ENCODE measurements around the gene SLC16A12.
"Not testable (repeated sequence)": the region's sequence is repeated elsewhere in the genome, so short reads cannot be mapped to it uniquely, and the experiment has no call there.

The SLC16A12 gene

DNA sequence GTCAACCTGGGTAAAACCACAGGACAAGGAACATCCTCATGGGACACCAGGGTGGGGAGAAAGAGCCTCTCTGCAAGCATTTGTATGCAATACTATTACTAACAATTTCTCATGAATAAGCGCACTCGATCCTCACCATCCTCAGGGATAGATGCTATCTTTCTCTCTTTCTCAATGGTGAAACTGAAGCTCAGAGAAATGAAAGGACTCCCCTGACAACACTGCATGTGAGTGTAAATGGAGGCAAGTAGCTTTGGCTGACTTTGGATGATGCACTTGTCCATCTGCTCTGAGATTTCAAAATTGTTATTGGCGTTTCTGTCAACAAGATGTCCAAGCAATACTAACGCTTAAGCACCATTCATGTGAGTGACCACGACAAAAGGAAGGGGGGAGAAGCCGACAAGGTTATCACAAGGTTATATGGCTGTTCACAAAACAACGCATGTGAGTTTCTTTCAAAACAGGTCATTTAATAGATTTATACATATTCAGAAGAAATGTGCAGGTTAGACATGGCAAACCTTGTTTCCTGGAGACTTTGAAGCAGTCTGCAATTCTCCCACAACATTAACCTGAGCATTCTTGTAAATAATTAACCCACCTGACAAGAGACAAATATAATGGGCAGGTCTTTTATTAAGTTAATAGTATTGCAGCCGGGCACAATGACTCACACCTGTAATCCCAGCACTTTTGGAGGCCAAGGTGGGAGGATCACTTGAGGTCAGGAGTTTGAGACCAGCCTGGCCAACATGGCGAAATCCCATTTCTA is 67.0 kb downstream of the SLC16A12 start:
- DNase-seq: no peak

DNA sequence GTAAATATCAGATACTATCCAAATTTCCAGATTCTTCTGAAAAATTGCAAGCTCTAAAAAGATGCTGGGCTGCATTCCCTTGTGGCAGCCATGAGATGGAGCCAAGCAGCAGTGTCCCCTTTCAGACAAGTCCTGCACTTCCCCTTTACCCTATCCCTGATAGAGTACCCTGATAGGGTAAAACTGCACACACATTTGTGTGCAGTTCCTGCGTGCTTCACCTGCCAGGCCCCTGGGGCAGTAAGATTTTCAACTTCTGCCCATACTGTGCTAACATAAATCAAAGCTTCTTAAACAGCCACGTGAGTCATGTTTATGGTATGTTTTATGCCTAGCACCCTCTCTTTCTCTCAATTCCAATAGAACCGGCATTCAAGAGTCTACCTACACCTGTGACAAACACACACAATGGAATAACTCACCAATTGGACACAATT is 68.8 kb downstream of the SLC16A12 start:
- DNase-seq: no peak

DNA sequence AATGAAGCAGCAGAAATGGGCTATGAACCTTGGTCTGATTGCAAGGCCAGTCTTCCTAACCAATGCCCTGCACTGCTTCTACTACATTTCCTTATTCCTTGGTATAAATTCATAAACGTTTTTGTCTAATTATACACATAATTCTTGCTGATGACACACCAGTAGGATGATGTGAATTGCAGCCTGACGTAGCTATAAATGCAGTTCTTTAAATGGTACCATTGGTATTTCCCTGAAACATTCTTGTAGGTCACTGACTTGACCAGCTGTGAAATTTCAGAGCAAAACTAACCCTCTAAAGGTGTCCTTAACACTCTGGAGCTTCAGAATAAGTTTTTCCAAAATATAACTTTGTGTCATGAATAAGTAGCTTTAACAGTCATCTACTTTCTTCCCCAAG is 70.2 kb downstream of the SLC16A12 start:
- DNase-seq: no peak

DNA sequence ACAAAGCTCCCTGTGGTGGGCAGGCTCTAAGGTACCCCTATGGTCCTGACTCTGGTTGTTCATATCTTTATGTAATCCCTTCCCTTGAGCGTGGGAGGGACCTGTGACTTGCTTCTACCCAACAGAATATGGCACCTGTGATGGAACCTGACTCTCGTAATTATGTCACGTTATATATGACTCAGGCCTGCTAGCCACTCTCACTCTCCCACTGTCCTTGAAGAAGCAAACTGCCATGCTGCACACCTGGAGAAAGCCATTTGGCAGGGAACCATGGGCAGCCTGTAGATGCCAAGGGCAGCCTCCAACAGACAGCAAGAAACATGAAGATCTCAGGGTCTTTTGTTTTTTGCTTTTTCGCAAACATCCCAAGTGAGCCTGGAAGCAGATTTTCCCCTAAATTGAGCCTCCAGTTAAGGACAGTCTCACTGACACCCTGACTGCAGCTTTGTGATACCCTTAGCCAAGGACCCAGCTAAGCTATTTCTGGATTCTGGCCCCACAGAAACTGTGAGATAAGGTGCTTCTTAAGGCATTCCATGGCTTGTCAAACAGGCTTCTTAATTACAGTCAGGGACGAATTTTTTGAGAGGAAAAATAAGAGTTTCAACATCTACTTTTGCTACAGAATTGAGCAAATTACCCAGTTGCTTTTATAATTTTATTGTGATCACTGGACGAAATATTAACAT is 71.4 kb downstream of the SLC16A12 start:
- no peak for DNase-seq

DNA sequence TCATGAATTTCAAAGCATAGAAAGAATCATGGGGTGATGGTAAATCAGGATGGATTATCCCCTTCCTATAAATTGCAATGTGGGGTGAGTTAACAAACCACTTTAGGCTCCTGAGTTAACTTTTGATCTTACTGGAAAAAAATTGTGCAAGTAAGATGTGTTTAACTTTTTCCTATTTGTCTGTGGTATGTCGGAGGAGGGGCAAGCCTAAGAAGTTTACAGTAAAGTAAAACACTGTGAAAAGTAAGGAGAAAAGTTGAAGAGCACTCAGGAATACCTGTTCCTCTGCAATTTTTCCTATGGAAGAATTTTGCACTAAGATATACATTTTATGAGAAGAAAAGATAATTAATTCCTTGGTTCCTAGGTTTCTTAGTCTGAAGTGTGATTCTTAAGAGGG is 76.6 kb downstream of the SLC16A12 start:
- no peak for DNase-seq

DNA sequence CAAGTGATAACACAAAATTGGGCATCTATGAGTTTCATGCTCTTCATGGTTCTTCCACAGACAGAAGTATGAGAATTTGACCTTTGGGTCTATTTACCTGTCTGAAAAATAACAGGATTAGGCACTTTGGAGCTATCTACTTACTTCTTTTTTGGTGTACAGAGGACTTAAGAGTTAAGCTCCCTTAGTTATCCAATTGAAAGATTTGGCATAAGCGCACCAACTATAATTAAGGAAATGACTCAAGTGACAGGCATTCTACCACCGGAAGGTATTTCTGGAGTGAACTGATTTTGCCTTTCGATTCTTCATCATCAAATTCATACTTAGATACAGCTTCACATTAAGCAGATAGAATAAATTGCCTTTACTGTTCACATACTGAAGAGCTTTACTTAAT is 77.1 kb downstream of the SLC16A12 start:
- DNase-seq: no peak

DNA sequence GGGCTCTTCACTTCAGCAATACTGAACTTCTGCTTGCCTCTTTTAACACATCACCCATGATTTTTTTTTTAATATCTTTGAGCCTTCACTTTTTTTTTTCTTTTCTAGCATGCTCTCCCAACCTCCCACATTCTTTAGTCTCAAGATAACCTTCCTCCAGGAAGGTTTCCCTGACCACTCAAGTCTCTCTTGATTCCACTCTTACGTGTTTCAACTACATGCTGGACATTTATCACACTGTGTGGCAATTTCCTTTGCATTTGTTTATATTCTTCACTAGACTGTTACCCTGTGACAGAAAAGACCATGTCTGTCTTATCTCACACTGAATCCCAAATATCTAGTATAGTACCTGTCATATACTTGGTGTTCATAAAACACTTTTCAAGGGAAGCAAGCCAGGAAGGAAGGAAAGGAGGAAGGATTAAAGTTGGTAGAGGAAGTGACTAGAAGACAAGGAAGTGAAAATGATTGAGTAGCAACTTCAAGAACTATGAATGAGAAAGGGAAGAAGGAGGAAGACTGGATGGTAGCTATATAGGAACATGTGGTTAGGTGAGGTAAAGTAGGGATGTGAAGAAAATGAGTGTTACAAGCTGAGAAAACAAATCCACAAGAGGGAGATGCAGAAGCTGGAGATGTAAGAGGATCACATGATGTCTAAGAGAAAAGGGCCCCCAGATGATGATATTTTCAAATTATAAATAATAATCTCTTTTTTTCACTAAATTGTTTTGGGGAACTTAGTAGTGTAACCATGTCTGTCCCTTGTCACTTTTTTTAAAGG is 80.6 kb downstream of the SLC16A12 start:
- no peak for DNase-seq

DNA sequence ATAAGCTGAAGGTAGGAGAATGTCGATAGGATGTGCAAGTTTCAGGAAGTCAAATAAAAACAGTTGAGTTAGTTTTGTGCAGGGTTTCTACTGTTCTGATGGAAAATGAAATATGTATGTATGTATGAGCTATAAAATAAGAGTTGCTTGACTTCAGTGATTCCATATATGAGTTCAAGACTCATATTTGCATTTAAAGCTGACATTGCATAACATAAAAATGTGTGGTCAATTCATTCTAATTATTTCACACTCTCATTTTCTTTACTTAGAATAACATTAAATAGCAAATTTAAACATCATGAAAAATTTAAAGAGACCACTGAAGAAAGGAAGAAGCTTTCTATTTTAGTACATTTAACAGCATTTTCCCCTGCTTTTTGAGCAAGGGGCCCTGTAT is 83.2 kb downstream of the SLC16A12 start:
- no peak for DNase-seq

DNA sequence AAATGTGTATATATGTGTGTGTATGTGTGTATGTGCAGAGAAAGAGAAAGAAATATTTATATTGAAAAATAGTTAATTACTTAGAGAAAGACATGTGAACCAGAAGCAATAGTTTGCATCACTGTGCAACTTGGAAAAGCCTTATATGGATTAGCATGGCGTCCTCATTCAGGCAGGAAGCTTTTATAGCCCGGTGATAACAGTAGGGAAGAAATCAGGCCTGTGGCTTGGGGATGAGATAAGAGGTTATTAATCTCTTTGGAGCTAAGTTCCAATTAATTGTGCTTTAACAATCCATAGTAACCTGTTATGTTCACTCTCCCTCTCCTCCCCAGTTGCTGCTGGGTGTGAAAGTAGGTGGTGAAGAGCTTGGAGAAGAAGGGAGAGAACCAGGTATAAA is 84.5 kb downstream of the SLC16A12 start:
- no peak for DNase-seq

DNA sequence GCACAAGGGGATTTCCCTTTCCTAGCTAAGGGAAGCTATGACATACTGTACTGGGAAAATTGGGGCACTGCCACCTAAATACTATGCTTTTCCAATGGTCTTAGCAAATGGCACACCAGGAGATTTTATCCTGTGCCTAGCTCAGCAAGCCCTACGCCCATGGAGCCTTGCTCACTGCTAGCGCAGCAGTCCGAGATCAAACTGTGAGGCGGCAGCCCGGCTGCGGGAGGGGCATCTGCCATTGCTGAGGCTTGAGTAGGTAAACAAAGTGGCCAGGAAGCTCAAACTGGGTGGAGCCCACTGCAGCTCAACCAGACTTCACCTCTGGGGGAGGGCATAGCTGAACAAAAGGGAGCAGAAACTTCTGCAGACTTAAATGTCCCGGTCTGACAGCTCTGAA is 90.6 kb downstream of the SLC16A12 start:
- not testable (repeated sequence) for DNase-seq

DNA sequence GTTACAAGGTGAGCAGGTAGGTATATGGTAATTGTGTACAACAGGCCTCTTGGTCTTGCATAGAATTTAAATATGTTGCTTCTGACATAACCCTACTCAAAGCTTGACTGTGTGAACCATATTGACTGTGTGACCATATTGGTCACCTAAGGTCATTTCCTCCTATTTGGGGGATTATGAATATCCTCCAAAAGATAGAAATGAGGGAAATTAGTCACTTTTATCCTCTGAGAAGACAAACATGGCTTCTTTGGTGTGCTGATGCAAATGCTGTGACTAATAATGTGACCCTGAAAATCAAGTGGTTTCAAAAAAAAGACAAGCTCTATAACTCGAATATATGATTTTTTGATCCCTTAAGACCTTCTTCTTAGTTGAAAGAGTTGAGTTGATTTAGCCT is 93.1 kb downstream of the SLC16A12 start:
- DNase-seq: no peak

DNA sequence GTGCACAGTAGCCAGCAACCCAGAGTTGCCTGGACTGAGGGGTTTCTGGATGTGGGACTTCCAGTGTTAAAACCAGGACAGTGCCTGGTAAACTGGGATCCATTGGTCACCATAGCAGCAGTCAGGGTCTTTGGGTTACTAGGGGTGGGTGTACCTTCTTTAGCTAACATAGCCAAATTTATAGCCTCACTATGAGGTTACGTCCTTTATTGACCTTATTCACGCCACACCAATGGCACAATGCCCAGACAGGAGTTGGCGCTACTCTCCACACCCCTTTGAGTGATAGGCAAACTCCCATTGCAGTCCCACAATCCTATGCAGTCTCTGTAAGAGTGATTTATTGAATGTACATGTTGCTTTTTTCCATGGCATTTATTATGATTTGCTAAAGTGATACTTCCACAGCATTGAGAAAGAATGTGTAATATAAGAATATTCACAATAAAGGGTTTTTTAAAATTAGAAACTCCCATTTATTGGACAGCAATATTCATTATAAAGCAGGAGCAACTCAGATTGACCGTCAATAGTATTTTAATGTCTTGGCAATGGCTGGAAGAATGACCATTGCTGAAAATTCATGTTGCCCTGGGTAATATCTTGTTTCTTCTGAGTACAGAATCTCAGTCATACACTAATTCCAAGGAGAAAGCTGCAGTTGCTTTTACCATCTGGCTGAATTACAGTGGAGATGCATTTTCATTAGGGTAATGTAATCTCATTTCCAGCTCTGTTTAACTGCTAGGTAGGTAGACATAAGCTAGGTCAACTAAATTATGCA is 95.0 kb downstream of the SLC16A12 start:
- DNase-seq: no peak

DNA sequence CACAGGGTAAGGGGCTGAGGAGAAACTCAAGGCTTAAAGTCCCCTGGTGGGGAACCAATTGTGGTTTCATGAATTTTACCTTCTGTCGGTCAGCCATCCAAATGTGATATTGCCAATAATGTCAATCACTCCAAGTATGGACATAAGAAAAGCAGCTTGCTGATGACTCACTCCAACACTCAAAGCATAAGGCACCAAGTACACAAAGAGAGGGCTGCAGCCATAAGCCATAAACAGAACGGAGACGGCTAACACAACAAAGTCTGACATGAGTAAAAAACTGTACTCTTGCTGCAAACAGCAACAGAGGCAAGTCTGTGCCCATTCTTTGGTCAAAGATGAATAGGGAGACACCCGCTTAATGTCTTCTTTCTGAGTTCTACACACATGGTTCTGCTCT is 96.9 kb downstream of the SLC16A12 start:
- DNase-seq: no peak

DNA sequence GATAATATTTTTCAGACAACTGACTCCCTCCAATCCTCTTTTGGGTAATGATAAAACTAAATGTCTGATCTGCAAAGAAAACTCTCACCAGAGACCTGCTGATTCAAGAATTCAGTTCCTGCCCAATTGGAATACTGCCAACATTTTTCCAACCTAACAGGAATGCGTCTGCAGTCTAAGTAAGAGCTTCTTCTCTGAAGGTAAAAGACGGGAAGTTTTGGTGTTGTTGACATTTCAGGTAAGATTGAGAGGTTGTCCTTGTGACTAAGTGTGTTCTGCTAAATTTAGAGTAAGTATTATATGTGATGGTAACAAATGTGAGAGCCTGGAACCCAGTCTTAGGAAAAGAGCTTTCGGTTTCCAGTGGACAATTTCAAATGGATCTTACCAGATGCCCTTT is 103.4 kb downstream of the SLC16A12 start:
- no peak for DNase-seq

DNA sequence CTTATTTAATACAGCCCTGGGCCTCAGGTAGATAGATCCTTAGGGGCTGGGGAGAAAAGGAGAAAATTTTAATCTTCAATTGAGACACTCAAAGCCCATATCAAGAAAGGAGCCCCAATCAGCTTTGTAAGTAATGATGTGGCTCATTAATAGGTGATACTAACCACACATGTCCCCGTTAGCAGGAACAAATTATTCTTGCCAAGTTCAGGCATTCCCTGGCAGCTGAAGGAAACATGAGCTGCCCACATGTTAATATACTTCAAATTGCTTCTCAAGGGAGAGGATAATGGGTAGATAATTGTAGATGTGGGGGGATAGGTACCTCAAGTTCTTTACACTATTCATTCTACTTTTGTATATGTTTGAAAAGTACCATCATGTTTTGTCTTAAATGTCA is 106.5 kb downstream of the SLC16A12 start:
- DNase-seq: peak; percentile 13

DNA sequence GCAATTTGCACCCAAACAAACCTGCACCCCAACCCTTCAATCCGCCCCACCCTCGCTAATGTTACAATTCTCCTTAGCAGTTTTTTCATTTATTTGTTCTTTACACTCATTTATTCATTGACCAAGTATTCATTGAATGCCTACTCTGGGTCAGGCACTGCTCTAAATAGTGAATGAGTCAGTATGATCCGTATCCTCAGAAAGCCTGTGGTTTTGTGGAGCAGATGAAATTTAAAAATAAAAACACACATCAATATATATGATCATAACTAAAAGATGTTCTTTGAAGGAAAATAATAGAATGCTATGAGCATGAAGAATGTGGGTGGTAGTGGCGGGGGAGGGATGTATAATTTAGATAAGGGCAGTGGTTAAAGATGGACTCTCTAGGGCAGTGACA is 107.8 kb downstream of the SLC16A12 start:
- DNase-seq: no peak

DNA sequence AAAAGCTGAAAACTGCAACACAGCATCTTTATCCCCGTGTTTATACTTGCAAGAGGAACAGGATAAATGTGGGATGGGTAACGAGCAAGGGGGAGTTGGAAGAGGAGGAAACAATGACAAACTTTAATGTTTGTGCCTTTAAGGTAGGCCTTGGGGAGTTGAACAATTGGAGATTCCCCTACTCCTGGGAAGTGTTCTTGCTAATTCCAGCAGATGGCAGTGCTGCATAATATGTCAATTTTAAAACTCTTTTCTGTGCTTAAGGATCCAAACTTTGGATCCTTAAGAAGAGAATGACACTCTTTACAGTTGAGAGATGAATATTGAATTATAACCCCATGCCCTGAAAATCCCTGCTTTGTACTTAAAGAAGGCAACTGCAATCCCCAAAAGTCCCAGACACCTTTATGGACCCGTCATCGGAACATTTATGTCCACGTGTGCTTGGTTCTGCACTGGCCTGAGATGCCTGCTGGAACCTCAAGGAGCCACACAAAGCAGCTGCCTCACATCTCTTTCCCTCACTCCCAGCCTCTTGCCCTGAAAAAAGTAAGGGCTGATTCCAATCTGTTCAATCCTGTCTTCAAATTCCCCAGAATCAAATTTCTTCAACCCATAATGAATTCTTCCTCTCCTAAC is 109.0 kb downstream of the SLC16A12 start:
- DNase-seq: peak; percentile 22

DNA sequence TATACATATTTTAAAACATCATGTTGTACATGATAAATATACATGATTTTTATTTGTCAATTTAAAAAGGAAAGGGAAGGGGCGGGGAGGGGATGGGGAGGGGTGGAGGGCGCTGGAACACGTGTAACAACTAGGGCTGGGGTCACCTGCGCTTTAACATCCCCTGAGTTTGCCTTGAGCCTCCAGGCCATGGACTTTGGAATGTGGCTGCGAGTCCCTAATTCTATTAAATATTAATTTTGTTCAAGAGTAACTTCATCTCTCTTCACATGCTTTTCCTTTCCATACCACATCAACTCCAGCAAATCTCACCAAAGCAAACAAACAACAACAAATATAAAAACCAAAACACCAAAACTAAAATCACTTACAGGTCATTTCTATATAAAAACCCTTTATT is 110.4 kb downstream of the SLC16A12 start:
- DNase-seq: no peak

DNA sequence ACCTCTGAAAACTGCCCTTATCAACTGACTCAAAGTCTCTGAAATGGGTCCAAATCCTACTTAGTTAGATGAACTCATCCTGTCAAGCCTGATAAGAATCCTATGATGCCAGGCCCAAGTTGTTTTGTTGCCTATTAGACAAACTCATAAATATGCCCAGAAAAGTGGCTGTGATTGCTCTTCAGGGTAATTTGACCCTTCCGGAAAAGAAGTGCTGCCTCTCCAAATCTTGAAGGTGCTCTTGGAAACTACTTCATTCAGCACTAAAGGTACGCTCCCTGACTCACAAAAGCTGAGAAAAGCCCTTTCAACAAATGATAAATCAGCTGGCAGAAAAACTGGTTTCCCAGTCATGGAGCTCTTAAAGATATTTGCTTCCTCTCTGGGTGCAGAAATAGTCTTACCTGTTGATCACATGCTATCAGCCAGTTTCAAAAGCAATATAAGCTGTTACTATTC is 114.3 kb downstream of the SLC16A12 start:
- no peak for DNase-seq

DNA sequence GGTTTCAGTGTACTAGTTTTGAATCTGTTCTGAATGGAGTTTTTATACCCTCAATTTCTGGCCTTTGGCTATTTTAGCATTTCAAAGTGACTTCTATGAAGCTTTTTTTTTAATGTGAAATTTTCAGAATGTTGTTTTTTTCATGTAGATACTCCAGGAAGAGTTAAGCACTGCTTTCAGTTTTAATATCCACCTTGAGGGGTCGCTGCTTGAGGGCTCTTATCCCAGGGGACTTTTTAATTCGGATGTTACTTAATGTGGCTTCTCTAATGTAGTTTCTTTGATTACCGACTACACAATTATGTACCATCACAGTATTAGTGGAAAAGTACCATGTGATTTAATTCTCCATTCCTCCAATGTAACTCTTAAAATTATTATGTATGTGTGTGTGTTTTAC is 115.8 kb downstream of the SLC16A12 start:
- no peak for DNase-seq

DNA sequence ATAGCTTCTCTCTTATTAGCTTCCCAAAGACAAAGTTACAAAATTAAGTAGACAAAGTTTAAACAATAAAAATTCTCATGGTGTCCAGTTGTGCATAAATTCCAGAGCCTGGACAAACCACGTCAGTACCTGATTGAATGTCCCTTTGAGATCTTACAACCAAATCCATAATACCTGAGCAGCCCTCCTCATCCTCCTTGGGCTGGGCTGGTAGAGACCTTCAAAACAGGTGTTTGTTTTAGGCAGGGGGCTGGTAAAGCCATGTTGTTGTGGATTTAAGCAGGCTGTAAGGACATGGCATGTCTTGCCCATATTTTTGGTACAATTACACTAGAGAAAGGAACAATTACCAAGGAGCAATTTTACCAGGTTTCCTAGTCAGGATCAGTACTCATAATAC is 118.9 kb downstream of the SLC16A12 start:
- no peak for DNase-seq
